HUES6 (cell line): ENCODE results near the gene MAP7D3.
A peak's percentile ranks its signal among the peaks of the same experiment; 100 is the strongest.

ENCODE experiments used
- H3K27ac ChIP-seq: 2 replicates; pipeline ENCODE4 v1.7.0; 2013; ENCODE audit warnings: low read depth, mild to moderate bottlenecking, low read length, inconsistent platforms
- H3K27me3 ChIP-seq: 2 replicates; pipeline ENCODE4 v1.6.1; 2013; ENCODE audit warnings: low read length; ENCODE audit not compliant: control insufficient read depth, insufficient read depth
- H3K36me3 ChIP-seq: 2 replicates; pipeline ENCODE4 v1.6.1; 2013; ENCODE audit warnings: low read length; ENCODE audit not compliant: control insufficient read depth, insufficient read depth
- H3K4me1 ChIP-seq: 2 replicates; pipeline ENCODE4 v1.6.1; 2013; ENCODE audit warnings: low read length; ENCODE audit not compliant: control insufficient read depth, insufficient read depth
- H3K4me3 ChIP-seq: 2 replicates; pipeline ENCODE4 v1.5.1; 2013; ENCODE audit warnings: low read depth, low read length
- H3K9ac ChIP-seq: one replicate; pipeline ENCODE4 v1.6.1; 2013; ENCODE audit warnings: mild to moderate bottlenecking, low read length
- H3K9me3 ChIP-seq: 2 replicates; pipeline ENCODE4 v1.6.1; 2013; ENCODE audit warnings: low read depth, low read length; ENCODE audit not compliant: control insufficient read depth, insufficient read depth

Gene MAP7D3

GRCh38 chrX:136205882-136206380 is 45.3 kb downstream of the MAP7D3 start:
- Histone ChIP-seq H3K4me3 (no peak overlapping the region), H3K4me1 (peaks cover 29% of the 10 kb centered on the region), H3K27me3 (no peaks in the 10 kb centered on the region), H3K9ac (no peak overlapping the region), H3K27ac (no peak overlapping the region), H3K36me3 (peaks cover 35% of the 10 kb centered on the region), H3K9me3 (no peaks in the 10 kb centered on the region)

DNA sequence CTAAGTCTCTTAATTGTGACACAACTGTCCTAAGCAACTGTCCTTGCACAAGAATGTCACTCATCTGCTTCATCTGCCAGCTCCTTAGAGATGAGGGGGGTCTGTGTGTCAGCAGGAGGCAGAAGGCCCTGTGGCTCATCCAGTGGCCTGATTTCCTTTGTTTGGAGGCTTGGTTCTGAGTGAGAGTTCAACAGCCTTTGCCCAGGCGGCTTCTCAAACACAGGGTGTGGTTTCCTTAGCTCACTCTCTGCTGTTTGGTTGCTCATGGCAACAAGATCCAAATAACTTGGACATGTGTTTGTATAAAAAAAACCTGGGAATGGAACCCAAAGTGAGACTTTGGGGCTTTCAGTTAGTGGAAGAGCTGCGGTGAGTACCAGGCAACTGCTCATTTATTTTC is 46.6 kb downstream of the MAP7D3 start:
- Histone ChIP-seq H3K27ac (no peak overlapping the region; the same call in 1 of the 2 replicates), H3K9ac (peak overlapping the region; percentile 5), H3K9me3 (no peaks in the 10 kb centered on the region), H3K27me3 (no peaks in the 10 kb centered on the region), H3K4me3 (no peak overlapping the region), H3K4me1 (peaks cover 31% of the 10 kb centered on the region), H3K36me3 (peaks cover 24% of the 10 kb centered on the region)

GRCh38 chrX:136203951-136204350 is 47.2 kb downstream of the MAP7D3 start:
- Histone ChIP-seq H3K4me1 (peaks cover 37% of the 10 kb centered on the region), H3K27ac (no peak overlapping the region), H3K9ac (no peak overlapping the region)

DNA sequence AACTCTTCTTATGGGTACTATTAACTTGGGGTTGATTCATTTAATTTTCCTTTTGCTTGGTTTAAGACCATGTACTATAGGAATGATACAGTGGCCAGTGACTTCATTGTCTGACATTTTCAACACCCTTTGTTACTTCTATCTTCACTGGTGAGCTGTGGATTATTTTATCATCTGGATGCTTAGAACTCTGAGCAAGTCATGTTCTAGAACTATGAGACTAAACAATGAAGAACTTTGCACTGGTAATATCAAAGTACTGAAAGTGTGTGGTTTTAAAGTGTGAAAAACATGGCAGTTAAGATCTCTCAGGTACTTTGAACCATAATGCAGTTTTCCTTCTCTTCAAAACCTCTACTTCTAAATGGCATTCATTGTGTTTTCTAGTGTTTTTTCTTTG is 47.8 kb downstream of the MAP7D3 start:
- H3K9me3 ChIP-seq, result no peaks in the 10 kb centered on the region
- H3K36me3 ChIP-seq, result peaks cover 20% of the 10 kb centered on the region
- no peak overlapping the region for H3K27ac ChIP-seq
- H3K9ac ChIP-seq, result no peak overlapping the region
- H3K4me1 ChIP-seq, result peaks cover 40% of the 10 kb centered on the region
- H3K27me3 ChIP-seq, result no peaks in the 10 kb centered on the region
- H3K4me3 ChIP-seq, result no peak overlapping the region

More at GRCh38 chrX:136203951-136204350, 47.2 kb downstream of the MAP7D3 start:
- no peak overlapping the region for H3K4me3 ChIP-seq
- H3K27me3 ChIP-seq, result no peaks in the 10 kb centered on the region
- peaks cover 22% of the 10 kb centered on the region for H3K36me3 ChIP-seq
- no peaks in the 10 kb centered on the region for H3K9me3 ChIP-seq

- H3K36me3 ChIP-seq, result peaks cover 15% of the 10 kb centered on the region
- H3K9me3 ChIP-seq, result no peaks in the 10 kb centered on the region
- peaks cover 40% of the 10 kb centered on the region for H3K4me1 ChIP-seq
- no peak overlapping the region for H3K27ac ChIP-seq
- H3K9ac ChIP-seq, result no peak overlapping the region
- no peak overlapping the region for H3K4me3 ChIP-seq
- H3K27me3 ChIP-seq, result no peaks in the 10 kb centered on the region
Measured at GRCh38 chrX:136202889-136203288, 48.3 kb downstream of the MAP7D3 start.

DNA sequence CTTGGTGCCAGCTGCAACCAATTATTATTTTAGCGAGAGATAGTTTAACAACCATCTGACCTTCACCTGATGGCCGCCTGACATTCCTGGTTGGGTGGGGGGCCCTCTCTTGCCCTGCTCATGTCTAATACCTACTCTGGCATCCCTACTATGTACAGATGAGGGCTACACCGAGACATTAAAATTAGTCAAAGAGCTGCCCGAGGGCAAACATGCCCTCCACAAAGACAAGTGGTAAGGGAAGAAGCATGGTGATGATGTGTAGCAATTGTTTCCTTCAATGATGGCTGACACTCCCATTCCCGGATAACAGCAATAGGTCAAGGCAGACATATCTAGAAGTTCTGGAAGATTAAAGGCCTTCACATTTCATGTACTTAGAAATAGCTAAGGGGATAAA is 49.6 kb downstream of the MAP7D3 start:
- Histone ChIP-seq H3K27me3 (no peaks in the 10 kb centered on the region), H3K4me3 (no peak overlapping the region), H3K36me3 (peaks cover 4% of the 10 kb centered on the region; the same call in 1 of the 2 replicates), H3K27ac (no peak overlapping the region), H3K4me1 (peaks cover 40% of the 10 kb centered on the region), H3K9ac (no peak overlapping the region), H3K9me3 (no peaks in the 10 kb centered on the region)

GRCh38 chrX:136200466-136200865 is 50.7 kb downstream of the MAP7D3 start:
- peaks cover 30% of the 10 kb centered on the region for H3K4me1 ChIP-seq
- no peaks in the 10 kb centered on the region for H3K27me3 ChIP-seq
- H3K4me3 ChIP-seq, result no peak overlapping the region
- no peak overlapping the region for H3K9ac ChIP-seq
- no peaks in the 10 kb centered on the region for H3K9me3 ChIP-seq
- H3K36me3 ChIP-seq, result no peaks in the 10 kb centered on the region
- H3K27ac ChIP-seq, result no peak overlapping the region

DNA sequence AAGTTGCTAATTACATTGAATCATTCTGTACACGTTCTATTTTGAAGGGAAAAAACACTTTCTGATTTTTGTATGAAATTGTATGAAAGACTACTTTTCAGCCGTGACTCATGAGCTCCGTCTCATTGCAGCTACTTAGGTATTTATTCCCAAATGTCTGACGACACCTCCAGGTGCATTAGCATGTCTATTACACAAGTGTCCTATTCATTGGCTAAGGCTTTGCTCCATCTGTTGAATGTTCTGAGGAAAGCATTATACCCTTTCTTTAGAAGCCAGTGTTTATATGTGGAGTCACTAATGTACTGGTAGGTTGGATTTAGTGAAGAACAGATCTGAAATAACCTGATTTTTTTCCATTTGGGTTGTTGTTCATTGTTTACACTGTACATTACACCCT is 51.8 kb downstream of the MAP7D3 start:
- H3K9ac ChIP-seq, result no peak overlapping the region
- H3K27me3 ChIP-seq, result no peaks in the 10 kb centered on the region
- H3K4me3 ChIP-seq, result no peak overlapping the region
- H3K4me1 ChIP-seq, result peaks cover 19% of the 10 kb centered on the region
- 0 out of 2 replicates have a peak overlapping the region, but pooled peaks have one; percentile 7 for H3K27ac ChIP-seq
- H3K9me3 ChIP-seq, result no peaks in the 10 kb centered on the region
- no peaks in the 10 kb centered on the region for H3K36me3 ChIP-seq

DNA sequence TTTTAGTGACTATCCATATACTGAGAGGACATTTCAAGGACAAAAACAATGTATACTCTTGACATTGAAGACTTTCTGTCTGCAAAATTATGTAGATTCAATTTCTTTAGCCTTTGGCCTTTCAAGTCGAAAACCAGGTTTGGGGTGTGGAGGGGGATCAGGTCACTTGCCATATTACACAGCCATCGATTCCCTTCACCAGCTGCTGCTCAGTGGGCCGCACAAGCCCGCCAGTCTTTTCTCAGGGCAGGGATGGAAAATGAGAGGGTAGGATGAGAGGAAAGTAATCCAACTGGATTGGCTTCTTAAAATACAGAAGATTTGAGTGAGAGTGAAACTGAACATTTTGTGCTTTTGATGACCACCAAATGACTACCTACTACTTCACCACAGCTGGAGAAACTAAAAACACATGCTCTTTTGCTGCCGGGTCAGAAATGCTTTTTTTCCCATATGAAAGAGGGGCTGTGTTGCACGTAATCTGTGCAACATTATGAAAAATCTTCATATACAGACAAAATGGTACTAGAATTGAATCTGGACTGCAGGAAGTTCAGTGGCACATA is 52.4 kb downstream of the MAP7D3 start:
- H3K9ac ChIP-seq, result no peak overlapping the region
- 0 out of 2 replicates have a peak overlapping the region, but pooled peaks have one; percentile 7 for H3K27ac ChIP-seq
- H3K36me3 ChIP-seq, result no peaks in the 10 kb centered on the region
- peaks cover 13% of the 10 kb centered on the region for H3K4me1 ChIP-seq
- no peak overlapping the region for H3K4me3 ChIP-seq
- no peaks in the 10 kb centered on the region for H3K9me3 ChIP-seq
- no peaks in the 10 kb centered on the region for H3K27me3 ChIP-seq

- Histone ChIP-seq H3K9me3 (no peaks in the 10 kb centered on the region), H3K27me3 (no peaks in the 10 kb centered on the region), H3K4me1 (peaks cover 13% of the 10 kb centered on the region), H3K36me3 (no peaks in the 10 kb centered on the region), H3K9ac (no peak overlapping the region), H3K4me3 (no peak overlapping the region), H3K27ac (no peak overlapping the region)
Measured at GRCh38 chrX:136198010-136198409, 53.2 kb downstream of the MAP7D3 start.

GRCh38 chrX:136196691-136197155 is 54.5 kb downstream of the MAP7D3 start:
- Histone ChIP-seq H3K4me3 (no peak overlapping the region), H3K9ac (no peak overlapping the region), H3K9me3 (no peaks in the 10 kb centered on the region), H3K36me3 (no peaks in the 10 kb centered on the region), H3K27ac (no peak overlapping the region), H3K4me1 (peaks cover 13% of the 10 kb centered on the region), H3K27me3 (no peaks in the 10 kb centered on the region)
